K562 (cell line): Measurements from ENCODE around the gene COL16A1. TPM values are rescaled to one million over a fixed set of nuclear protein-coding genes. Genes with fewer than 3 reads are reported as not detected.

ENCODE experiments used
- ATAC-seq: fragments of 200-7000 bp; cut with Tn5 transposase; 3 replicates; pipeline ENCODE4 v1.9.1; 2020; ENCODE audit warnings: moderate library complexity
- BruUV-seq: library from RNA; stranded (reverse); fragments of 400-500 nt; replicated peaks from 2 replicates; lab custom pipeline; 2021; lab: Mats Ljungman, UMichigan
- CTCF ChIA-PET: fragments of 300-600 bp; formaldehyde crosslinking; extraction: SDS; loops from one replicate; lab custom pipeline; 2021; ENCODE audit warnings: low intra/inter-chr PET ratio; lab: Yijun Ruan, JAX
- POLR2A ChIA-PET: fragments of 300-600, 350-650 bp; sonication (Branson Sonifier 250); formaldehyde crosslinking; extraction: SDS; loops from one replicate; lab custom pipeline; 2021; ENCODE audit warnings: antibody characterized with exemption, inconsistent platforms; lab: Yijun Ruan, JAX
- DNase-seq, 4 experiments: peaks; one replicate each; pipeline versions ENCODE4 v3.0.0 to v3.0.0-alpha.2; 2011 to 2018; ENCODE audit warnings: low spot score in 3 of 4, mixed read lengths in 3 of 4; ENCODE audit errors: extremely low read depth in 1 of 4
- FAIRE-seq: peaks from 2 replicates; lab custom pipeline; 2011; peaks lifted over from hg19 to GRCh38; lab: Jason Lieb, UNC
- H2AFZ ChIP-seq: 2 replicates; pipeline ENCODE4 v1.6.0; 2011; ENCODE audit warnings: low read depth, low read length, control low read depth, inconsistent platforms
- H3K27ac ChIP-seq: fragments of 200-600 bp; 3 replicates; pipeline ENCODE4 v1.8.0; 2011; ENCODE audit warnings: low read depth, mild to moderate bottlenecking, control low read depth, inconsistent platforms, low read length, moderate library complexity, mixed read lengths; ENCODE audit errors: extremely low read depth
- H3K27me3 ChIP-seq, 2 experiments: fragments of 300-600 bp in 1 of 2; 2 replicates in 1 of 2; 3 replicates in 1 of 2; pipeline versions ENCODE4 v1.6.0 to v1.8.0; 2011; ENCODE audit warnings: inconsistent platforms in 2 of 2, low read length in 2 of 2, mild to moderate bottlenecking in 1 of 2, mixed read lengths in 1 of 2, moderate library complexity in 1 of 2; ENCODE audit not compliant: control insufficient read depth in 2 of 2, insufficient read depth in 2 of 2
- H3K36me3 ChIP-seq: fragments of 300-600 bp; 3 replicates; pipeline ENCODE4 v1.8.0; 2011; ENCODE audit warnings: mild to moderate bottlenecking, low read length, inconsistent platforms; ENCODE audit not compliant: control insufficient read depth, insufficient read depth
- H3K4me1 ChIP-seq, 2 experiments: fragments of 200-600 bp in 1 of 2; replicated peaks in 1 of 2; 2 replicates in 1 of 2; 3 replicates in 1 of 2; pipeline versions ENCODE4 v1.5.1 to v1.8.0; 2011; ENCODE audit warnings: inconsistent platforms in 2 of 2, low read length in 2 of 2, mild to moderate bottlenecking in 1 of 2, mixed read lengths in 1 of 2, moderate library complexity in 1 of 2; ENCODE audit not compliant: control insufficient read depth in 2 of 2, insufficient read depth in 2 of 2
- H3K4me2 ChIP-seq: 2 replicates; pipeline ENCODE4 v1.6.1; 2011; ENCODE audit warnings: low read length, control low read depth, inconsistent platforms, mixed read lengths; ENCODE audit not compliant: insufficient read depth
- H3K4me3 ChIP-seq: fragments of 200-600 bp; sonication (generic), shearing (Covaris generic); 2 replicates; pipeline ENCODE4 v1.5.1; 2016; ENCODE audit warnings: control low read depth, inconsistent platforms
- H3K79me2 ChIP-seq: fragments of 200-600 bp; 3 replicates; pipeline ENCODE4 v1.8.0; 2011; ENCODE audit warnings: low read length, inconsistent platforms; ENCODE audit not compliant: control insufficient read depth, insufficient read depth
- H3K9ac ChIP-seq, 2 experiments: 2 replicates each; pipeline versions ENCODE4 v1.6.0 to v1.6.1; 2011; ENCODE audit warnings: low read depth in 2 of 2, low read length in 2 of 2, control low read depth in 1 of 2, inconsistent platforms in 1 of 2, mild to moderate bottlenecking in 1 of 2, mixed read lengths in 1 of 2; ENCODE audit not compliant: insufficient read depth in 1 of 2
- H3K9me1 ChIP-seq: one replicate; pipeline ENCODE4 v1.6.0; 2011; ENCODE audit warnings: inconsistent platforms, mild to moderate bottlenecking, low read length, moderate library complexity; ENCODE audit not compliant: control insufficient read depth, insufficient read depth
- H3K9me3 ChIP-seq: replicated peaks from 2 replicates; pipeline ENCODE4 v1.5.1; 2011; ENCODE audit warnings: low read depth, low read length, inconsistent platforms; ENCODE audit not compliant: control insufficient read depth, insufficient read depth
- H4K20me1 ChIP-seq: replicated peaks from 2 replicates; pipeline ENCODE4 v1.6.1; 2011; ENCODE audit warnings: low read length, inconsistent platforms, mixed read lengths; ENCODE audit not compliant: control insufficient read depth, insufficient read depth
- BCOR ChIP-seq: fragments of 450-650 bp; IDR thresholded peaks from 2 replicates; pipeline ENCODE4 v1.6.1; 2016
- E2F6 ChIP-seq, 2 experiments: IDR thresholded peaks; 2 replicates each; pipeline ENCODE4 v1.6.1; 2011; ENCODE audit warnings: borderline replicate concordance in 1 of 2, control low read depth in 1 of 2, low read depth in 1 of 2, low read length in 1 of 2, mild to moderate bottlenecking in 1 of 2, mixed read lengths in 1 of 2, moderate library complexity in 1 of 2; ENCODE audit not compliant: insufficient read depth in 1 of 2, insufficient read length in 1 of 2, poor library complexity in 1 of 2, severe bottlenecking in 1 of 2; ENCODE audit errors: extremely low read depth in 1 of 2
- PATZ1 ChIP-seq: fragments of 250-450 bp; sonication (Bioruptor Pico); IDR thresholded peaks from 2 replicates; pipeline ENCODE4 v1.5.0; 2020; ENCODE audit warnings: mild to moderate bottlenecking, borderline replicate concordance
- SNIP1 ChIP-seq: fragments of 450-650 bp; IDR thresholded peaks from 2 replicates; pipeline ENCODE4 v1.7.1; 2017; ENCODE audit warnings: low read depth, mild to moderate bottlenecking
- SRSF1 ChIP-seq: fragments of 200-400 bp; formaldehyde crosslinking; IDR thresholded peaks from 2 replicates; pipeline ENCODE4 v1.6.1; 2017; ENCODE audit warnings: mild to moderate bottlenecking, low read depth, low read length, moderate library complexity
- WGBS: fragments of 100-300 bp; shearing (Covaris generic); methylation state at CpG from one replicate; pipeline ENCODE4 v1.1.6; 2016; ENCODE audit warnings: low coverage, mixed read lengths; ENCODE audit not compliant: insufficient coverage; ENCODE audit errors: missing lambda C conversion rate; 5-methylcytosine and 5-hydroxymethylcytosine counted together
- in situ Hi-C: fragments of 300-500 bp; cut with MboI; formaldehyde crosslinking; loops from 4 replicates; pipeline ENCODE4 v1.15.0; 2018; ENCODE audit warnings: inconsistent platforms, mixed read lengths
- intact Hi-C: fragments of 100-400 bp; cut with micrococcal nuclease; formaldehyde crosslinking; loops from 2 replicates; pipeline ENCODE4 v1.14.2; 2022
- polyA plus RNA-seq, 8 experiments: library from polyadenylated mRNA; depleted of rRNA in 4 of 8; stranded (reverse) in 5 of 8; unstranded in 3 of 8; fragments of >200 nt; fragmentation: Nextera tagmentation in 2 of 8; fragmentation: Illumina TruSeq in 1 of 8; extraction: Ambion mirVana in 2 of 8; extraction: Trizol in 1 of 8; gene quantifications; 2 replicates each; pipeline versions ENCODE4 v1.2.1 to v1.2.3, GENCODE V29; 2011 to 2014; ENCODE audit warnings: inconsistent platforms in 1 of 8, missing spikeins in 1 of 8
- total RNA-seq, 7 experiments: library from RNA; depleted of rRNA in 6 of 7; stranded (reverse); fragments of >200 nt in 6 of 7; fragmentation: Illumina TruSeq in 2 of 7; extraction: Trizol in 2 of 7; gene quantifications; 2 replicates each; pipeline versions ENCODE4 v1.2.1 to v1.2.3, GENCODE V29; 2011 to 2021; ENCODE audit warnings: low replicate concordance in 1 of 7
- TF ChIP-seq, protein P1 (sequence below): fragments of 450-650 bp; conservative IDR thresholded peaks from 2 replicates; pipeline ENCODE4 v1.6.1; 2016; ENCODE audit warnings: missing genetic modification characterization, low read depth, mild to moderate bottlenecking, control low read depth, missing compliant biosample characterization
- TF ChIP-seq, protein P2 (sequence below), 3 experiments: fragments of 200-800 bp in 1 of 3; fragments of 250-450 bp in 1 of 3; fragments of 450-650 bp in 1 of 3; sonication (Bioruptor Pico) in 1 of 3; sonication (Bioruptor generic) in 1 of 3; formaldehyde crosslinking in 1 of 3; IDR thresholded peaks; 2 replicates each; pipeline versions ENCODE4 v1.6.1 to v1.8.0; 2016 to 2022; ENCODE audit warnings: mild to moderate bottlenecking in 2 of 3, missing genetic modification characterization in 2 of 3, missing compliant biosample characterization in 1 of 3, moderate library complexity in 1 of 3
- TF ChIP-seq, protein P3 (sequence below): fragments of 450-650 bp; IDR thresholded peaks from one replicate; pipeline ENCODE4 v1.6.1; 2018; ENCODE audit warnings: mild to moderate bottlenecking, moderate library complexity; ENCODE audit not compliant: partially characterized antibody

COL16A1 gene
- total and polyA plus RNA-seq, 9 of the 15 experiments (the other 6 are each of a cell fraction or from before 2014, with no cell fraction given), result 0.11 to 0.60 (median 0.11) TPM; not detected in 6

- no peak for TF ChIP-seq E2F6 (IDR thresholded peaks at IDR 0.05; ENCODE audit: borderline replicate concordance in 1 of 2, extremely low read depth in 1 of 2, insufficient read depth in 1 of 2, insufficient read length in 1 of 2, low read depth in 1 of 2, low read length in 1 of 2, poor library complexity in 1 of 2, severe bottlenecking in 1 of 2)
- TF ChIP-seq, protein P1, sequence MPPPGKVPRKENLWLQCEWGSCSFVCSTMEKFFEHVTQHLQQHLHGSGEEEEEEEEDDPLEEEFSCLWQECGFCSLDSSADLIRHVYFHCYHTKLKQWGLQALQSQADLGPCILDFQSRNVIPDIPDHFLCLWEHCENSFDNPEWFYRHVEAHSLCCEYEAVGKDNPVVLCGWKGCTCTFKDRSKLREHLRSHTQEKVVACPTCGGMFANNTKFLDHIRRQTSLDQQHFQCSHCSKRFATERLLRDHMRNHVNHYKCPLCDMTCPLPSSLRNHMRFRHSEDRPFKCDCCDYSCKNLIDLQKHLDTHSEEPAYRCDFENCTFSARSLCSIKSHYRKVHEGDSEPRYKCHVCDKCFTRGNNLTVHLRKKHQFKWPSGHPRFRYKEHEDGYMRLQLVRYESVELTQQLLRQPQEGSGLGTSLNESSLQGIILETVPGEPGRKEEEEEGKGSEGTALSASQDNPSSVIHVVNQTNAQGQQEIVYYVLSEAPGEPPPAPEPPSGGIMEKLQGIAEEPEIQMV (tag), result no peak
These were observed 28.7 kb downstream of the COL16A1 start (continued) for GRCh38 chr1:31675161-31675560.

GRCh38 chr1:31674626-31675025, 29.2 kb downstream of the COL16A1 start:
- 2% methylated on average over 8 of the region's 8 CpGs for WGBS
- ChIA-PET POLR2A (interaction anchor here (0.7 to 1.4 kb wide), 2 partner anchors 11 to 16 kb away, joined by 3 read pairs; no protein-coding TSS in a partner anchor), CTCF (no interaction called here)
- ATAC-seq, result no peak
- intact Hi-C loops (no loop called here), in situ Hi-C loops (no loop called here)
- H4K20me1 ChIP-seq, result peaks cover 14% of the 10 kb centered on the region
- no peak overlapping the region for H3K4me3 ChIP-seq
- no peaks in the 10 kb centered on the region for H3K79me2 ChIP-seq
- peaks cover 0 to 11% of the 10 kb centered on the region in 2 experiments; a peak in 3 of 5 replicates for H3K4me1 ChIP-seq
- H2AFZ ChIP-seq, result no peak overlapping the region
- BruUV-seq, result no TSS peak
- H3K36me3 ChIP-seq, result no peaks in the 10 kb centered on the region
- no peak for FAIRE-seq
- no peak overlapping the region for H3K4me2 ChIP-seq
- no peaks in the 10 kb centered on the region for H3K9me3 ChIP-seq
- H3K27me3 ChIP-seq, result peaks cover 70 to 97% of the 10 kb centered on the region in 2 experiments
- H3K27ac ChIP-seq, result no peak overlapping the region
- no peak for DNase-seq
- H3K9ac ChIP-seq, result no peak overlapping the region
- TF ChIP-seq, protein P2, sequence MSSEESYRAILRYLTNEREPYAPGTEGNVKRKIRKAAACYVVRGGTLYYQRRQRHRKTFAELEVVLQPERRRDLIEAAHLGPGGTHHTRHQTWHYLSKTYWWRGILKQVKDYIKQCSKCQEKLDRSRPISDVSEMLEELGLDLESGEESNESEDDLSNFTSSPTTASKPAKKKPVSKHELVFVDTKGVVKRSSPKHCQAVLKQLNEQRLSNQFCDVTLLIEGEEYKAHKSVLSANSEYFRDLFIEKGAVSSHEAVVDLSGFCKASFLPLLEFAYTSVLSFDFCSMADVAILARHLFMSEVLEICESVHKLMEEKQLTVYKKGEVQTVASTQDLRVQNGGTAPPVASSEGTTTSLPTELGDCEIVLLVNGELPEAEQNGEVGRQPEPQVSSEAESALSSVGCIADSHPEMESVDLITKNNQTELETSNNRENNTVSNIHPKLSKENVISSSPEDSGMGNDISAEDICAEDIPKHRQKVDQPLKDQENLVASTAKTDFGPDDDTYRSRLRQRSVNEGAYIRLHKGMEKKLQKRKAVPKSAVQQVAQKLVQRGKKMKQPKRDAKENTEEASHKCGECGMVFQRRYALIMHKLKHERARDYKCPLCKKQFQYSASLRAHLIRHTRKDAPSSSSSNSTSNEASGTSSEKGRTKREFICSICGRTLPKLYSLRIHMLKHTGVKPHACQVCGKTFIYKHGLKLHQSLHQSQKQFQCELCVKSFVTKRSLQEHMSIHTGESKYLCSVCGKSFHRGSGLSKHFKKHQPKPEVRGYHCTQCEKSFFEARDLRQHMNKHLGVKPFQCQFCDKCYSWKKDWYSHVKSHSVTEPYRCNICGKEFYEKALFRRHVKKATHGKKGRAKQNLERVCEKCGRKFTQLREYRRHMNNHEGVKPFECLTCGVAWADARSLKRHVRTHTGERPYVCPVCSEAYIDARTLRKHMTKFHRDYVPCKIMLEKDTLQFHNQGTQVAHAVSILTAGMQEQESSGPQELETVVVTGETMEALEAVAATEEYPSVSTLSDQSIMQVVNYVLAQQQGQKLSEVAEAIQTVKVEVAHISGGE (CRISPR knock-in tag; IDR thresholded peaks at IDR 0.05), result no peak
- TF ChIP-seq SRSF1 (no peak), PATZ1 (CRISPR knock-in tag) (no peak), BCOR (no peak), SNIP1 (no peak)
- TF ChIP-seq, protein P3, sequence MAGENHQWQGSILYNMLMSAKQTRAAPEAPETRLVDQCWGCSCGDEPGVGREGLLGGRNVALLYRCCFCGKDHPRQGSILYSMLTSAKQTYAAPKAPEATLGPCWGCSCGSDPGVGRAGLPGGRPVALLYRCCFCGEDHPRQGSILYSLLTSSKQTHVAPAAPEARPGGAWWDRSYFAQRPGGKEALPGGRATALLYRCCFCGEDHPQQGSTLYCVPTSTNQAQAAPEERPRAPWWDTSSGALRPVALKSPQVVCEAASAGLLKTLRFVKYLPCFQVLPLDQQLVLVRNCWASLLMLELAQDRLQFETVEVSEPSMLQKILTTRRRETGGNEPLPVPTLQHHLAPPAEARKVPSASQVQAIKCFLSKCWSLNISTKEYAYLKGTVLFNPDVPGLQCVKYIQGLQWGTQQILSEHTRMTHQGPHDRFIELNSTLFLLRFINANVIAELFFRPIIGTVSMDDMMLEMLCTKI, result no peak
- H3K9me1 ChIP-seq, result no peaks in the 10 kb centered on the region
